ENCODE measurements around the gene SPTBN1. TPM values are rescaled to one million over a fixed set of nuclear protein-coding genes. Genes with fewer than 3 reads are reported as not detected.

SPTBN1 gene
- total and polyA plus RNA-seq, 9 of the 15 experiments (the other 6 are each of a cell fraction or from before 2014, with no cell fraction given) = 8.9 to 66.8 (median 31.4) TPM

DNA sequence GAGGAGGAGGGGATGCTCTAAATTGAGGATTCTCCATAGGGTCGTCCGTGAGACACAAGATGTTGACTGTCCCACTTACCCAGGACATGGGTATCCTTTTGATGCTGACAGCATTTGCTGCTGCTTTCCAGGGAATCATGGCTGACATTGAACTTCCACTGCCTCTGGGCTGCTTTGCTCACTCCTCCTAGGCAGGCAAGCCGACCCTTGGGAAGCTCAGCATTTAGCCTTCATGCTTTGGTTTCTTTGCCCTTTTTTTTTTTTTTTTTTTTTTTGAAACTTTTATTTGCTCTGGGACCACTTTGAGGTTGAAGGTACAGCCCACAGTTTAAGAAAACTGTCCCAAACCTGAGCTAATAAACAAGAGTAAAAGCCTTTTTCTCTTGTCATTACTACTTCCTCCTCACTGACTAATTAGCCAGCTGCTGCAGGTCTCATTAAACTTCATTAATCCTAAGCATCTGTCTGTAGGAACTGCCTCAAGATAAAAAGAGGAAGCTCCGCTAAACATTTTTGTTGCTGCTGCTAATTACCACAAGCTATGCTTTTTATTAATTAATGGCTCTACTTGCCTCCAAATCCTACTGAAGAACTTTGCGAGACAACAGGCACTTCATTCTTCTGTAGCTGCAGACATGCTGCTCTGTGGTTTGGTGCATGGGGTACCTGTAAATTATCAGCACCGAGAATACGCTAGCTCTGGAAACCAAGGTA, 125.4 kb downstream of the SPTBN1 start:
- in situ Hi-C loops (cut with MboI) (no loop called here), intact Hi-C loops (cut with micrococcal nuclease) (no loop called here)
- Histone ChIP-seq H3K79me2 (ENCODE audit: control insufficient read depth, insufficient read depth, low read length) (peaks cover 83% of the 10 kb centered on the region), H2AFZ (ENCODE audit: low read depth, low read length) (0 out of 2 replicates have a peak overlapping the region, but pooled peaks have one; percentile 37), H3K4me1 (replicated peaks in 1 of 2; ENCODE audit: control insufficient read depth in 2 of 2, insufficient read depth in 2 of 2, low read length in 2 of 2) (peaks cover 3 to 47% of the 10 kb centered on the region in 2 experiments; a peak in 4 of 5 replicates), H3K27ac (ENCODE audit: extremely low read depth, low read depth, low read length) (no peak overlapping the region; the same call in 2 of the 3 replicates), H3K4me3 (no peak overlapping the region), H3K4me2 (ENCODE audit: insufficient read depth, low read length) (peak overlapping the region; percentile 54; the same call in 1 of the 2 replicates), H3K9me3 (replicated peaks; ENCODE audit: control insufficient read depth, insufficient read depth, low read depth, low read length) (no peaks in the 10 kb centered on the region), H3K9ac (ENCODE audit: insufficient read depth in 1 of 2, low read depth in 2 of 2, low read length in 2 of 2) (no peak overlapping the region), H4K20me1 (replicated peaks; ENCODE audit: control insufficient read depth, insufficient read depth, low read length) (no peaks in the 10 kb centered on the region), H3K9me1 (ENCODE audit: control insufficient read depth, insufficient read depth, low read length) (no peaks in the 10 kb centered on the region), H3K36me3 (ENCODE audit: control insufficient read depth, insufficient read depth, low read length) (peaks cover 3% of the 10 kb centered on the region; the same call in 1 of the 3 replicates), H3K27me3 (ENCODE audit: control insufficient read depth in 2 of 2, insufficient read depth in 2 of 2, low read length in 2 of 2) (no peaks in the 10 kb centered on the region)
- no TSS peak for BruUV-seq (replicated peaks)
- FAIRE-seq = no peak
- no peak for ATAC-seq
- 51% methylated on average over 7 of the region's 7 CpGs for WGBS (ENCODE audit: insufficient coverage, low coverage, missing lambda C conversion rate)
- CTCF ChIA-PET (ENCODE audit: low intra/inter-chr PET ratio) = no interaction called here
- POLR2A ChIA-PET = interaction anchor here (0.7 to 1.0 kb wide), 3 partner anchors 8 to 23 kb away, joined by 3 to 4 read pairs (median 4); no protein-coding TSS in a partner anchor
- no peak for DNase-seq (ENCODE audit: extremely low read depth in 1 of 4, low spot score in 3 of 4)
- TF ChIP-seq, protein P1, sequence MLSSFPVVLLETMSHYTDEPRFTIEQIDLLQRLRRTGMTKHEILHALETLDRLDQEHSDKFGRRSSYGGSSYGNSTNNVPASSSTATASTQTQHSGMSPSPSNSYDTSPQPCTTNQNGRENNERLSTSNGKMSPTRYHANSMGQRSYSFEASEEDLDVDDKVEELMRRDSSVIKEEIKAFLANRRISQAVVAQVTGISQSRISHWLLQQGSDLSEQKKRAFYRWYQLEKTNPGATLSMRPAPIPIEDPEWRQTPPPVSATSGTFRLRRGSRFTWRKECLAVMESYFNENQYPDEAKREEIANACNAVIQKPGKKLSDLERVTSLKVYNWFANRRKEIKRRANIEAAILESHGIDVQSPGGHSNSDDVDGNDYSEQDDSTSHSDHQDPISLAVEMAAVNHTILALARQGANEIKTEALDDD (IDR thresholded peaks at IDR 0.05) = 0 out of 2 replicates have a peak, but pooled peaks have one; percentile 38
- TF ChIP-seq ESRRB (CRISPR knock-in tag; IDR thresholded peaks at IDR 0.05; ENCODE audit: borderline replicate concordance) (no peak), ETV6 (IDR thresholded peaks at IDR 0.05; ENCODE audit: borderline replicate concordance in 1 of 2, low read depth in 2 of 2, low read length in 1 of 2) (peak in 1 of 2 experiments; percentile 63; a peak in 1 of 4 replicates), ETV6 (CRISPR knock-in tag; IDR thresholded peaks at IDR 0.05; ENCODE audit: borderline replicate concordance) (no peak), HNRNPUL1 (IDR thresholded peaks at IDR 0.05; ENCODE audit: low read length) (no peak), SMARCC2 (IDR thresholded peaks at IDR 0.05; ENCODE audit: low read depth) (no peak)
- TF ChIP-seq, protein P2, sequence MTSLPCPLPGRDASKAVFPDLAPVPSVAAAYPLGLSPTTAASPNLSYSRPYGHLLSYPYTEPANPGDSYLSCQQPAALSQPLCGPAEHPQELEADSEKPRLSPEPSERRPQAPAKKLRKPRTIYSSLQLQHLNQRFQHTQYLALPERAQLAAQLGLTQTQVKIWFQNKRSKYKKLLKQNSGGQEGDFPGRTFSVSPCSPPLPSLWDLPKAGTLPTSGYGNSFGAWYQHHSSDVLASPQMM (CRISPR knock-in tag; IDR thresholded peaks at IDR 0.05) = no peak
- TF ChIP-seq, protein P3, sequence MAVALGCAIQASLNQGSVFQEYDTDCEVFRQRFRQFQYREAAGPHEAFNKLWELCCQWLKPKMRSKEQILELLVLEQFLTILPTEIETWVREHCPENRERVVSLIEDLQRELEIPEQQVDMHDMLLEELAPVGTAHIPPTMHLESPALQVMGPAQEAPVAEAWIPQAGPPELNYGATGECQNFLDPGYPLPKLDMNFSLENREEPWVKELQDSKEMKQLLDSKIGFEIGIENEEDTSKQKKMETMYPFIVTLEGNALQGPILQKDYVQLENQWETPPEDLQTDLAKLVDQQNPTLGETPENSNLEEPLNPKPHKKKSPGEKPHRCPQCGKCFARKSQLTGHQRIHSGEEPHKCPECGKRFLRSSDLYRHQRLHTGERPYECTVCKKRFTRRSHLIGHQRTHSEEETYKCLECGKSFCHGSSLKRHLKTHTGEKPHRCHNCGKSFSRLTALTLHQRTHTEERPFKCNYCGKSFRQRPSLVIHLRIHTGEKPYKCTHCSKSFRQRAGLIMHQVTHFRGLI (CRISPR knock-in tag; IDR thresholded peaks at IDR 0.05) = no peak
- TF ChIP-seq, protein P4, sequence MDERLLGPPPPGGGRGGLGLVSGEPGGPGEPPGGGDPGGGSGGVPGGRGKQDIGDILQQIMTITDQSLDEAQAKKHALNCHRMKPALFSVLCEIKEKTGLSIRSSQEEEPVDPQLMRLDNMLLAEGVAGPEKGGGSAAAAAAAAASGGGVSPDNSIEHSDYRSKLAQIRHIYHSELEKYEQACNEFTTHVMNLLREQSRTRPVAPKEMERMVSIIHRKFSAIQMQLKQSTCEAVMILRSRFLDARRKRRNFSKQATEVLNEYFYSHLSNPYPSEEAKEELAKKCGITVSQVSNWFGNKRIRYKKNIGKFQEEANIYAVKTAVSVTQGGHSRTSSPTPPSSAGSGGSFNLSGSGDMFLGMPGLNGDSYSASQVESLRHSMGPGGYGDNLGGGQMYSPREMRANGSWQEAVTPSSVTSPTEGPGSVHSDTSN (CRISPR knock-in tag; IDR thresholded peaks at IDR 0.05; ENCODE audit: low read depth) = no peak
- TF ChIP-seq, protein P4 (tag; conservative IDR thresholded peaks at IDR 0.05; ENCODE audit: low read depth) = peak; percentile 74

Measured in K562 (cell line).